ENCODE data around the gene SETBP1.
A peak's percentile ranks its signal among the peaks of the same experiment; 100 is the strongest.

The SETBP1 gene

GRCh38 chr18:44816477-44816876 lies 135.8 kb downstream of the SETBP1 start:
- no peak for DNase-seq (ENCODE audit: low spot score)

DNA sequence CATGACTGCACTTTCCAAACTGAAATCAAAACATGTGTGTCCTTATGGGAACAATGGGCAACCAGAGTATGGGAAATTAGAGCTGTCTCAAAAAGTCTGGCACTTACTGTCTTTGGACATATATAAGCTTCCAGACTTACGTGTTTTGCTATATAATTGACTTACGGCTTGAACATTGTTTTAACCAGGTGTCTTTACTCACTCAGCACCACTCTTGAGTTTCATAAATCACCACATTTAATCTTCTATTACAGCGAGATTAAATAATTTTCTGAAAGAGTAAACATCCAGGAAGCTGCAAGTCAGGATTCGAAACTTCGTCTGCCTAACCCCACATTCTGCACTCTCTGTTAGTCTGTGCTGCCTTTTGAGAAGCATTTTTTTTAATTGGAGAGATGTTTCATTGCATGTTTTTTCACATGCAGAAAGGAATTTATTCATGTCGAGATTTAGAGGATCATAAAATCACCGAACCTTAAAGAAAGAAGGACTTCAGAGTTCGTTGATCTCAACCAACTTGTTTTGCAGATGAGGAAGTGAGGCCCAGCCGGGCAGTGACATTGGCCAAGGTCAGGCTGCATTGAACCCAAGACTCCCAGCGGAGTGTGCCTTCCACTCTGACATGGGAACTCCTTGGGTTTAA lies 137.3 kb downstream of the SETBP1 start:
- no peak for DNase-seq (ENCODE audit: low spot score)

DNA sequence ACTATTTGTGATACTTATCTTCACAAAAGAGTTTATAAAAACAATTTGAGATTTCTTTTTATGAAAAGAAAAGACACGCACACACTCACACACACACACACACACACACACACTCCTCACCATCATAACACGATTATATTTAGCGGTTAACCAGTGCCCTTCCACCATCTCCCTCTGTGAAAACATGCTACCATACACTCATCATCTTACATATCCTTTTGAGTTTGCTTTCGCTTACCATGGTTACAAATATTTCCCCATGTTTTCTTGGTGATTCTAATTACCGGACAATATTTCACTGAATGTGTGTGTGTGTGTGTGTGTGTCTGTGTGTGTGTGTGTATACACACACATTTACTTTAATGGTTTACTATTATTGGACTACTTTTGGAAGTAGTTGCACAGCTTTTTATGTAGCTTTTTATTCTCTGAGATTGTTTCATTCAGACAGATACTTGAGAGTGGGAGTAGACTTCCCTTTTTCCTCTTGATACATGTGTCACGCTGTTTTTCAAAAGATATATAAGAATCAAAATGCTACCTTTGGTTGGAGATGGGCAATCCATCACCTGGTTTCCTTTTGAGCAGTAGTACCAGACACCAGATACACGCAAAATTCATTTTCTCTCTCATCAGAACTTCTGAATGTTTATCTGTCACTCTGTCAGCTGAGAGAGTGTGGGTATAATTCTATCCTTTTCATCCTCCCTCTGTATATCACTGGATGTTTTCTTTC lies 138.1 kb downstream of the SETBP1 start:
- no peak for DNase-seq (ENCODE audit: low spot score)

- no peak for DNase-seq (ENCODE audit: low spot score)
Observed at GRCh38 chr18:44819944-44820510, 139.3 kb downstream of the SETBP1 start.

- DNase-seq (ENCODE audit: low spot score) = no peak
Observed at GRCh38 chr18:44821924-44822323, 141.2 kb downstream of the SETBP1 start.

DNA sequence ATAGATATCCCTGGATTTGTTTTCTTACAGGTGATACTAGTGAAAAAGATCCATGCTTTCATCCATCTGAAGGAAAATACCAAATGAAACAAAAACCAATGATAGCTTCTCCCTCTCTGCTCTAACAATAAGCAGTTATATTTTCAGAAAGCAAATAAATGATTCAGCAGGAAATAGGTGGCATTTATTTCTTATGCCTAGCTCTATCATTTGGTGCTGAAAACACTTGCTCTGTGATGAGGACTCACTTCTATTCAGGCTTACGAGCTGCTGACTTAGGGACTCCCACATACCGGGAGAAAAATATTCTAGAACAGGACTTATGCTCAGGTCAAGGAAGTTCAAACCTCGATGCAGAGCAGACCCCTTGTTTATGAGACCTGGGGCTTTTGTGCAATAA lies 142.6 kb downstream of the SETBP1 start:
- DNase-seq (ENCODE audit: low spot score) = no peak

DNA sequence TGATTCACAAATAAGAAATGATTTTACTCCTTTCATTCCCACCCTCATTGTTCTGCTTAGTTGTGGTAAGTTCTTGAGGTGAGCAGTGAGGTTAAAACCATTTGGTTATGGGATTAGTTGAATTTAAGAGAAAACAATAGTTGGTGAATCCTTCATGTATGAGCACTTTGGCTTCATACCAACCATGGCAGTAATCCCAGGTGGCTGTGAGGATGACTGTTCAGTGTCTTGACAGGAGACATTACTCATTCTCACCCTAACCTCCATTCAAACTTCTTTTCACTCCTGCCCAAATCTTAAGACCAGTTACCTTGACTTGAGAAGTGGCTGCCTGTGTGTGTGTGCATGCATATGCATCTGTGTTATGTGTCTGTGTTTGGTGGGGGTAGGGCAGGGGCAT lies 143.1 kb downstream of the SETBP1 start:
- DNase-seq (ENCODE audit: low spot score) = no peak

DNA sequence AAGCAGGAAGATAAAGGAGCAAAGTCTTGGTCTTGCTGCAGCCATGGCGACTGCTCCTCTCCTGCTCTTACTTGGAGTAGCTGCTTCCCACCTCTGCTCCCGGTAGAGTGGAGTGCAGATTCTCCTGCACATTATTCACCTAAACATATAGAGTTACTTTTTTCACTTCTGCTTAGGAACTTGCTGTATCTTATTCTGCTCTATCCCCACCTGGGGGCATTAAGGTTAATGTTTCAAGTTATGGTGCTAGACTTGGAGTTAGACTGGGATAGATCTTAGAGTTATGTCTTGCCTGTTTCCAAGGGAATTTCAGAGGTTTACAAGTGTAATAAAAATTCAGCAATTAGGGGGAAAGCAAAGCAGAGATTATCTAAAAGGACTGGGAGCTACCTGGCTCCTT lies 144.2 kb downstream of the SETBP1 start:
- no peak for DNase-seq (ENCODE audit: low spot score)

- DNase-seq (ENCODE audit: low spot score) = no peak
Observed at GRCh38 chr18:44826418-44827259, 146.0 kb downstream of the SETBP1 start.

DNA sequence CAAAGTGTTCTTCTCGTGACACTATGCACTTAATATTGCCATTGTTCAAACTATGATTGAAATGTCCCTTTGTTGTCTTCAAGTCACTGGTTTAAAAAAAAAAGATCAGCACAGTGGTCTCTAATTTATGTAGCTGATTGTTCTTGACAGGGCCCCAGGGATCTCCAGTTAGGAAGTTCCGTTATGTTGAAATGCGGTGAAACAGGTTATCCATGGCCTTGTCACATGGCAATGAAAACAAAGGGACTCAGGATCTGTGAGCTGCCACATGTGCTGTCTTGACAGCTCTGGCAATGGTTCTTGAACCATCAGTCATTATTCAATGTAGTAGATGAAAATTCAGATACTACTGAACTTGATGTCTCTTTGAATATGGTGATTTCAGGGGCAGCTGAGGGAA lies 147.4 kb downstream of the SETBP1 start:
- DNase-seq (ENCODE audit: low spot score) = no peak

DNA sequence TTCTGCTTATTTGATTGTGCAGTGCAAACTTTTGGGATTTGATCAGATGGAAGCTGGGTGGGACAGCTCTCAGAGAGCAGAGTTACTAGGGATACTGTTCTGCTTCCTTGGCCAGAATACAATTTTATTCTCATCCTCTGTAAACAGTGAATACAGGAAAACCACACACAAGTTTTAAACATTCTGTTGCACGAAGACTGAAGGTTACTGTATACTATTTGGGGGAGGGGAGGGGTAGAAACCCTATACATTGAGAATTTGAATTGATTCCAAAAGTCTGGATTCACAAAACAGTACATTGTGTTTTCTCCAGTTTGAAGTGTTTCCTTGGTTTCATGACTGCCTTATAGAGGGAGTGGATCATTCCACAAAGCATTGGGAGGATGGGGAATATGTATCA lies 149.9 kb downstream of the SETBP1 start:
- DNase-seq (ENCODE audit: low spot score) = no peak

DNA sequence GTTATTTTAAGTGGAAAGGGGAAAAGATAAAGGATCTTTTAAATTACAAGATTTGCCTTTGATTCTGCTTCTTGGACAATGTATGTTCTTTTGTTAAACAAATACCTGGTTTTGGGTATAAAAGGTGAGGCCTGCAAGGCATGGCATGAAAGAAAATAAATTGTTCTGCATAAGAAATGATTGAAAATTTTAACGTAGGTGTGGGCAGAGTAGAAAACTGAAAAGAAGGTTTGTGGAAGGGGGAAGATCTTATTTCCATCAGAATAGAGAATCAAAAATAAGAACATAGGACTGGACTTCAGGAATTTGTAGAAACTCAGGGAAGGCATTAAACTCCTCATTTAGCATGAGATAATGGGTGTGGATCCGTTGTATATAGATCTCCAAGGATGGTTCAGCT lies 153.1 kb downstream of the SETBP1 start:
- DNase-seq (ENCODE audit: low spot score) = no peak

DNA sequence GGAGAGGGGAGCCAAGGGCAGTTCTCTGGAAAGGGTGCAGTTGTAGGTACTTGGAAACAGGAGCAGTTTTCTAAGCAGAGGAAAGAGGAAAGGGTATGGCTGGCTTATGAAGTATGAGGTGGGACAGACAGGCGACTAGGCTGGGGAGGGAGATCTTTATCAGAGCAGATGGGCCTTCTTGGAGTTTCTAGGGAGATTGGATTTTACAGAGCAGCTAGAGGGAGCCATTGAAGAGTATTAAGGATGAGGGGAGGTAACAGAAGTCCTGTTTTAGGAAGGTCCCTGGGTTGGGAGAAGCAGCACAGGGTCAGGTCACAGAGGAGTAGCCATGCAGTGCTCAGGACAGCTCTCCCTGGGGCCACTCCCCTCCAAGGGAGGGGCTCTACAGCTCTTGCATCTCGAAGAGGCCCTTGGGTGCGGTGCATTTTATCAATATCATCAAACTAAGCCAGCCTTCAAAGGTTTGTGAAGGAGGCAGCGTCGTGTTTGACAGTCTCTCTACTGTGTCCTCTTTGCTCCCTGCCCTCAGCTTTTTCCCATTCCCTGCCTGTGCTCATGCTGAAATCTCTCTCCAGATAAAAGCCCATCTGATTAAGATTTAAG lies 154.3 kb downstream of the SETBP1 start:
- DNase-seq (ENCODE audit: low spot score) = no peak

GRCh38 chr18:44835703-44836102 lies 155.0 kb downstream of the SETBP1 start:
- no peak for DNase-seq (ENCODE audit: low spot score)

GRCh38 chr18:44836263-44836662 lies 155.6 kb downstream of the SETBP1 start:
- no peak for DNase-seq (ENCODE audit: low spot score)

DNA sequence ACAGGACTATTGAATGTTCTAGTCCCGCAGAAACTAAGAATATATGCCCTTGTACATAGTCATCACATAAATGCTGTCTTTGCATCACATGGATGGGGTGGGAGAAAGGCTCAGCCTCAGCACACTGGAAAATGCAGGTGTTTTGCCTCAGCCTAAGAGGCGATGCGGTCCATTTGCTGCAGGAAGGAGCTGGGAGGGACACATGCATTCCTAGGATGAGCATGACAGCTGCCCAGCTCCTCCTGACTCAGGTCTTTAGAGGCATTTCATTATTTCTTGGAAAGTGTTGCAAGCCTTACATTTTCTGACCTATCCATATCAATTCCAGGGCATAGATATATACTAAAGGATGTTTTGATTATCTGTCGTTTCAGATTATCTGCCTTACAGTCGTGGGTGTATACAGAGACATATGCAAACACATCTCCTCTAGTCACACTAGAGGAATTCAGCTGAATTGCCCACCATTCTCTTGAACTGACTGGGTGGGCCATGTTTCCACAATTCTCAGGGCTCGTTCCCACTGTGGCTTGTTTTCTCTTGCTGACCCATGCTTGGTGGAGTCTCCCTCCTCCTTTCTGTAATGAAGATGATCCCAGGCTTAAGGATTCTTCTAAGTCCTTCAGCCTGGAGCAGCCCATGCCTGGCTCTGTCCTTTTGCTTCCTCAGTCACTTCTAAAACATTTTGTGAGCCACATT lies 156.9 kb downstream of the SETBP1 start:
- DNase-seq (ENCODE audit: low spot score) = no peak

GRCh38 chr18:44838971-44839666 lies 158.4 kb downstream of the SETBP1 start:
- peak; percentile 62 for DNase-seq (ENCODE audit: low spot score)

DNA sequence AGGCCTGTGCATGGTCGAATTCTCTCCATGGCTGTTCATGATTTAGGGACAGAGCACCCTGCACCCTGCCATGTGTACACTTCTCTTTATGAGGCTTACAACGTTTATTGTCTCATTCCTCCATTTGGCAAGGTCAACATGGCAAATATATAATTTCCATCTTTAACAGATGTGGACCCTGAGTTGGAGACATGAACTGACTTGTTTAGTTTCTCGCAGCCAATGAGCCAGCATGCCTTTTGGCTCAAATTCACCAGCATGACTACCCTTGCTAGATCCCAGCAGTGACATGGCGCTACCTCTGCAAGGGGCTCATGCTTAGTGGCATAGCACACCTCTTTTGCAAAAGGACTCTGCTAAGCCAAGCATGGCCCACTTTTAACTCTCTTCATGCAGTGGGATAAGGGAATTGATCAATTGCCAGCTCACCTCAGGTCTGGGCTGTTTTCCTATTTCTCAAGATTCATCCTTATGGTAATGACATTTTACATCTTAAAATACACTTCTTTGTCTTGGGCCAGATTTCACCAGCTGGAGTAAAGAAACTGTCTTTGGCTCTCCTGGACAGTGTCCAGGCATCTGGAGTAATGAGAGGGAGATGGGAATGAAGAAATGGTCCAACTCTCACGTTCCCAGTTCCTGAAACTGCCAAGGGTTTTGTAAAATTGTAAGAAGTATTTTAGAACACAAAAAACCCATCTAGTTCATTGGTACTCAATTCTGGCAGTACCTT lies 159.5 kb downstream of the SETBP1 start:
- DNase-seq (ENCODE audit: low spot score) = no peak

GRCh38 chr18:44841221-44841620 lies 160.5 kb downstream of the SETBP1 start:
- DNase-seq (ENCODE audit: low spot score) = no peak

All from CD4-positive, alpha-beta T cell treated with Interleukin-6 at 100 ng/mL for 8 hours (primary cell).